K562 (cell line): ENCODE results near the gene PRKAG1. TPM values are rescaled to one million over a fixed set of nuclear protein-coding genes. Genes with fewer than 3 reads are reported as not detected.
A peak's percentile ranks its signal among the peaks of the same experiment; 100 is the strongest.

Source experiments
- C11orf30 ChIP-seq: fragments of 450-650 bp; IDR thresholded peaks from 2 replicates; pipeline ENCODE4 v1.6.1; 2016; ENCODE audit warnings: low read depth, mild to moderate bottlenecking
- CCNT2 ChIP-seq: IDR thresholded peaks from 2 replicates; pipeline ENCODE4 v1.6.1; 2011; ENCODE audit warnings: borderline replicate concordance, low read depth, mild to moderate bottlenecking, moderate library complexity, mixed read lengths, low read length; ENCODE audit not compliant: insufficient read length; ENCODE audit errors: extremely low read depth
- CTCF ChIP-seq, 3 experiments: IDR thresholded peaks in 2 of 3; conservative IDR thresholded peaks in 1 of 3; 2 replicates each; pipeline ENCODE4 v1.5.1; 2011 to 2012; ENCODE audit warnings: low read length in 3 of 3, mild to moderate bottlenecking in 3 of 3, control low read depth in 2 of 3, improper control_type of control experiment in 1 of 3, inconsistent platforms in 1 of 3, low read depth in 1 of 3, mixed read lengths in 1 of 3, moderate library complexity in 1 of 3; ENCODE audit not compliant: insufficient read depth in 2 of 3
- DIDO1 ChIP-seq: fragments of 450-650 bp; IDR thresholded peaks from 2 replicates; pipeline ENCODE4 v1.6.1; 2016; ENCODE audit warnings: low read depth, missing biosample characterization, missing genetic modification characterization
- DPF2 ChIP-seq: fragments of 450-650 bp; IDR thresholded peaks from 2 replicates; pipeline ENCODE4 v1.6.1; 2016
- GATAD2A ChIP-seq: fragments of 450-650 bp; IDR thresholded peaks from 2 replicates; pipeline ENCODE4 v1.6.1; 2017
- HMGN3 ChIP-seq: IDR thresholded peaks from 2 replicates; pipeline ENCODE4 v1.6.1; 2011; ENCODE audit warnings: borderline replicate concordance, low read depth, mild to moderate bottlenecking, mixed read lengths, low read length; ENCODE audit not compliant: insufficient read length; ENCODE audit errors: extremely low read depth
- HSF4 ChIP-seq: fragments of 250-450 bp; sonication (Bioruptor Pico); IDR thresholded peaks from 2 replicates; pipeline ENCODE4 v2.1.2; 2022; ENCODE audit warnings: mild to moderate bottlenecking, moderate library complexity, borderline replicate concordance
- ILF3 ChIP-seq: fragments of 450-650 bp; IDR thresholded peaks from 2 replicates; pipeline ENCODE4 v1.6.1; 2018; ENCODE audit warnings: antibody characterized with exemption, mild to moderate bottlenecking, moderate library complexity, borderline replicate concordance
- LCOR ChIP-seq: sonication (generic); formaldehyde crosslinking; IDR thresholded peaks from 2 replicates; pipeline ENCODE4 v1.8.0; 2022; ENCODE audit warnings: mild to moderate bottlenecking, missing genetic modification reagents
- MYC ChIP-seq, 2 experiments: fragments of 250-450 bp in 1 of 2; sonication (Bioruptor Pico) in 1 of 2; IDR thresholded peaks; 2 replicates each; pipeline versions ENCODE4 v1.5.1 to v1.6.1; 2012 to 2021; ENCODE audit warnings: low read depth in 2 of 2, borderline replicate concordance in 1 of 2, improper control_type of control experiment in 1 of 2, low read length in 1 of 2, mild to moderate bottlenecking in 1 of 2, moderate library complexity in 1 of 2
- NCOR1 ChIP-seq: fragments of 450-650 bp; IDR thresholded peaks from 2 replicates; pipeline ENCODE4 v1.6.1; 2016; ENCODE audit warnings: mild to moderate bottlenecking, moderate library complexity
- NFYB ChIP-seq: IDR thresholded peaks from 2 replicates; pipeline ENCODE4 v1.6.1; 2011; ENCODE audit warnings: mild to moderate bottlenecking, moderate library complexity; ENCODE audit not compliant: insufficient read length; ENCODE audit errors: extremely low read depth
- SREBF2 ChIP-seq: sonication (generic); formaldehyde crosslinking; IDR thresholded peaks from 2 replicates; pipeline ENCODE4 v1.4.0; 2020; ENCODE audit warnings: mild to moderate bottlenecking, missing genetic modification reagents
- TAF15 ChIP-seq: fragments of 200-400 bp; formaldehyde crosslinking; IDR thresholded peaks from 2 replicates; pipeline ENCODE4 v1.6.1; 2017; ENCODE audit warnings: mild to moderate bottlenecking, low read depth, low read length, moderate library complexity
- U2AF1 ChIP-seq: fragments of 200-400 bp; formaldehyde crosslinking; optimal IDR thresholded peaks from 2 replicates; pipeline ENCODE3; 2017; ENCODE audit warnings: mild to moderate bottlenecking, low read depth, low read length, moderate library complexity
- YBX1 ChIP-seq: fragments of 450-650 bp; IDR thresholded peaks from 2 replicates; pipeline ENCODE4 v1.7.1; 2016; ENCODE audit warnings: mild to moderate bottlenecking
- ZBTB2 ChIP-seq: fragments of 450-650 bp; IDR thresholded peaks from 2 replicates; pipeline ENCODE4 v1.6.1; 2016; ENCODE audit warnings: antibody characterized with exemption
- ZFX ChIP-seq: sonication (generic); formaldehyde crosslinking; IDR thresholded peaks from 2 replicates; pipeline ENCODE4 v1.8.0; 2022; ENCODE audit warnings: mild to moderate bottlenecking, missing genetic modification reagents, moderate library complexity
- ZNF3 ChIP-seq: fragments of 250-450 bp; sonication (Bioruptor Pico); IDR thresholded peaks from 2 replicates; pipeline ENCODE4 v1.5.0; 2021; ENCODE audit warnings: mild to moderate bottlenecking, moderate library complexity
- ZNF668 ChIP-seq: fragments of 250-450 bp; sonication (Bioruptor Pico); IDR thresholded peaks from 2 replicates; pipeline ENCODE4 v1.8.0; 2022; ENCODE audit warnings: mild to moderate bottlenecking, inconsistent platforms
- ZNF780A ChIP-seq: fragments of 250-450 bp; sonication (Bioruptor Pico); IDR thresholded peaks from 2 replicates; pipeline ENCODE4 v1.5.0; 2021; ENCODE audit warnings: mild to moderate bottlenecking
- polyA plus RNA-seq, 8 experiments: library from polyadenylated mRNA; depleted of rRNA in 4 of 8; stranded (reverse) in 5 of 8; unstranded in 3 of 8; fragments of >200 nt; fragmentation: Nextera tagmentation in 2 of 8; fragmentation: Illumina TruSeq in 1 of 8; extraction: Ambion mirVana in 2 of 8; extraction: Trizol in 1 of 8; gene quantifications; 2 replicates each; pipeline versions ENCODE4 v1.2.1 to v1.2.3, GENCODE V29; 2011 to 2014; ENCODE audit warnings: inconsistent platforms in 1 of 8, missing spikeins in 1 of 8
- total RNA-seq, 7 experiments: library from RNA; depleted of rRNA in 6 of 7; stranded (reverse); fragments of >200 nt in 6 of 7; fragmentation: Illumina TruSeq in 2 of 7; extraction: Trizol in 2 of 7; gene quantifications; 2 replicates each; pipeline versions ENCODE4 v1.2.1 to v1.2.3, GENCODE V29; 2011 to 2021; ENCODE audit warnings: low replicate concordance in 1 of 7
- TF ChIP-seq, protein P1 (sequence below): fragments of 200-800 bp; sonication (Bioruptor generic); IDR thresholded peaks from 2 replicates; pipeline ENCODE4 v1.6.1; 2017; ENCODE audit warnings: missing genetic modification characterization, missing compliant biosample characterization

PRKAG1 gene
- total and polyA plus RNA-seq, 9 of the 15 experiments (the other 6 are each of a cell fraction or from before 2014, with no cell fraction given): 51.1 to 126 (median 79.1) TPM

DNA sequence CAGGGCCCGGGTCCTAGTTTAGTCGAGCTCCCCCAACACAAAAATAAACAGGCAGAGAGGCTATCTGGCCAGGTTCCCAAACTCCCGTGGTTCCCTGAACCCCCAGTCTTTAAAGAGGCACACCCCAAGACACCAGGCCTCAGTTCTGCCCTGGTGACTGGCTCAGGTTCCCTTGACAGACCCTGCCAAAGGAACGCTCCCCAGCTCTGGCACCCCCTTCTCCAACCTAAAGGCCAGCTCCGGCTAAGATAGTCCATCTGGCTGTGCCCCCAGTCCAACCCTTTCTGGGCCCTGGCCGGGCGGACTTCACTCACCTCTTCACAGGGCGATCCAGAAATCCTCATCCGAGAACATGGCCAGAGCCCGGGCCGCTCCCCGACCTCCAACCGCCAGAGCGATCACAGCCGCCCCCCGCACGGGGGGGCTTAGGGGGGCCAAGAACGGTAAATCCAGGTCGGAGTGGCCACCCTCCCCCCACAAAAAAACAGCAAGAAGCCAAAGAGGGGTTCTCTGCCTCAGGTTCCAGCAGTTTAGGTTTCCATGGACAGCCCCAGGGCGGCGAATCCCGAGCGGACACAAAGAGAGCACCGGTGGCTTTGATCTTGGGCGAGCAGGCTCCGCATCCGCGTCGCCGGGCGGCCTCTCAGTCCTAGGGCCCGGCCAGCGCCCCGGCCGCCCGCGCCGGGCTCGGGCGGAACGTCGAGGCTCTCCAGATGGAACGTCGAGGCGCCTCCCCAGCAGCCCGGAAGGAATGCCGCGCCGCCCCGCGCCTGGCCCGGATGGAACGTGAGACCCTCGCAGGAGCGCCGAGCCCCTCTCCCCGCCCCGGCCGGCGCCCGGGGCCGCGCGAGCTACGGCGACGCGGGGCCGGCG is 41.0 kb upstream of the PRKAG1 start (continued):
- TF ChIP-seq, protein P1, sequence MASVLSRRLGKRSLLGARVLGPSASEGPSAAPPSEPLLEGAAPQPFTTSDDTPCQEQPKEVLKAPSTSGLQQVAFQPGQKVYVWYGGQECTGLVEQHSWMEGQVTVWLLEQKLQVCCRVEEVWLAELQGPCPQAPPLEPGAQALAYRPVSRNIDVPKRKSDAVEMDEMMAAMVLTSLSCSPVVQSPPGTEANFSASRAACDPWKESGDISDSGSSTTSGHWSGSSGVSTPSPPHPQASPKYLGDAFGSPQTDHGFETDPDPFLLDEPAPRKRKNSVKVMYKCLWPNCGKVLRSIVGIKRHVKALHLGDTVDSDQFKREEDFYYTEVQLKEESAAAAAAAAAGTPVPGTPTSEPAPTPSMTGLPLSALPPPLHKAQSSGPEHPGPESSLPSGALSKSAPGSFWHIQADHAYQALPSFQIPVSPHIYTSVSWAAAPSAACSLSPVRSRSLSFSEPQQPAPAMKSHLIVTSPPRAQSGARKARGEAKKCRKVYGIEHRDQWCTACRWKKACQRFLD (CRISPR knock-in tag): no peak
- TF ChIP-seq MYC (IDR thresholded peaks at IDR 0.05; ENCODE audit: low read depth, low read length): no peak
- TF ChIP-seq MYC (CRISPR knock-in tag; IDR thresholded peaks at IDR 0.05; ENCODE audit: borderline replicate concordance, low read depth): no peak
- TF ChIP-seq ZBTB2: no peak
- peak; percentile 10 for TF ChIP-seq HMGN3
- TF ChIP-seq TAF15: no peak
- TF ChIP-seq C11orf30: no peak
- TF ChIP-seq CCNT2: peak; percentile 49
- TF ChIP-seq DIDO1: no peak
- TF ChIP-seq HSF4 (CRISPR knock-in tag): no peak
- no peak for TF ChIP-seq GATAD2A
- no peak for TF ChIP-seq YBX1
- no peak; the same call in 1 of the 2 replicates for TF ChIP-seq ZFX
- TF ChIP-seq CTCF (IDR thresholded peaks at IDR 0.05 in 2 of 3, conservative IDR thresholded peaks at IDR 0.05 in 1 of 3; ENCODE audit: insufficient read depth in 2 of 3, low read depth in 1 of 3, low read length in 3 of 3): no peak
- TF ChIP-seq ZNF668: no peak
- TF ChIP-seq SREBF2: no peak
- TF ChIP-seq DPF2: no peak
- no peak for TF ChIP-seq NCOR1
- TF ChIP-seq U2AF1: peak; percentile 2
- no peak for TF ChIP-seq ZNF780A (CRISPR knock-in tag)
- no peak for TF ChIP-seq ILF3
- no peak for TF ChIP-seq NFYB
- TF ChIP-seq ZNF3 (CRISPR knock-in tag): no peak
- no peak for TF ChIP-seq LCOR (CRISPR knock-in tag)
